ENCODE data around the gene CHMP1A. TPM values are rescaled to one million over a fixed set of nuclear protein-coding genes. Genes with fewer than 3 reads are reported as not detected.

CHMP1A gene
- total and polyA plus RNA-seq, 9 donors: 13.2 to 76.8 (median 49.2) TPM

DNA sequence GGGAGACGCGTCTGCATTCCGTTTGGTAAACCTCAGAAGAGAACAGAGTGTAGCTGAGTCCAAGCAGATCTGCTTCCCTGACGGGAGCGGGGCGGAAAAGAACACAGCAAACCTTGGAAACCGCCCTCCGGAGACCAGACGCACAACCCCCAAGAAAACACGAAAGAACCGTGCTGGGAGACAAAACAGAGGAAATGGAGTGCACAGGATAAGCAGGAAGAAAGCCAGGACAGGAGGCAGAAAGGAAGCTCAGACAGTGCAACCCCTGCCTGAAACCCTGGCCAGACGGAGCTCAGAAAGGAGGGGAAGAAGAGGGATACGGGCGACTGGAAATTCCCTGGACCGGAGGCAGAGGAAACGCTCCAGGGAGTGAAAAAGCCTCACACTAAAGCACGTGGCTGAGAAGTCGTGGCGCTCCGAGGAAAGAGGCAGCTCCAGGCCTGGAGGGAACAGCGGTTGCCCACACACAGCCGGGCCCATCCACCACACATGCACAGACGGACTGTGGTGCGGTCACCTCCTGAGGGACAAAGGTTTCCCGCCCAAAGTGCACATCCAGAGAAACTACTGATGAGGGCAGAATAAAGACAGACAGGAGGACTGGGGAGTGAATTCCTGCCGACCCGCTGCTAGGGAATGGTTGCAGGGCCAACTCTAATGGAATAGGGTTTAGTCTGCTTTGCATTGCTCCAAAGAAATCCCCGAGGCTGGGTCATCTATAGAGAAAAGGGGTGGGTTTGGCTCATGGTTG is 33.8 kb downstream of the CHMP1A start:
- intact Hi-C loops (cut with DNase I): no loop called here

DNA sequence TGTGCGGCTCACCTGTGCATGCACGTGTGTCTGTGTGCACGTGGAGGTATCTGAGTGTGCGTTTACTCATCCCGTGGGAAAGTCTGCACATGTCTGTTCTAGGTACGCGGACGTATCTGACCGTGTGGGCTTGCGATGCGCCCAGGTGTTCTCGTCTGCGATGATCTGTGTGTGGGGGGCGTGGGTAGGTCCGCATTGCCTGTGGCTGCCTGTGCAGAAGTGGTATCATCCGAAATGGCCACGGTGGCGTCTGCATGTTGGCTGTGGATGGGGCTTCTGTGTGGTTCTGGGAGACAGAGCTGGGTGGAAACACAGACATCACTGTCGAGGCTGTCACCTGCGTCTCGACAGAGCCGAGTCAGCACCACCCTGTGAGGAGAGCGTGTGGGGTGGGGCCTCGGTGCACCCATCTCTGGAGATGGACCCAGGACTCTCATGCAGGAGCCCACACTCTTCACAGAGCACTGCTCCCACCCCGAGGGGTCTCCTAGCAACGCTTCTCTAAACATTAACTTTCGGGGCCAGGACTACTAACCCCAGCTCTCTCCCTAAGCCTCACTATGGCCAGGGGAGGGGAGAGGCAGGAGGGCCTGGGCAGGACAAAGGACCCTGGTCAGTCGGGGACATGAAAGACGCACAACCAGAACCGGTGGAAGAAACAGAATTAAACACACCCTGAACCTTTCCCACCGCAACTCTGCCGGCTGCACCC is 35.7 kb downstream of the CHMP1A start:
- no peaks in the 10 kb centered on the region for H3K9me3 ChIP-seq
- 82 to 88% (median 85%) methylated on average over 32 of the region's 32 CpGs for WGBS, 3 donors
- TF ChIP-seq EP300 (IDR thresholded peaks at IDR 0.05) (no peak), POLR2A (IDR thresholded peaks at IDR 0.05) (no peak)
- TF ChIP-seq, protein P1, sequence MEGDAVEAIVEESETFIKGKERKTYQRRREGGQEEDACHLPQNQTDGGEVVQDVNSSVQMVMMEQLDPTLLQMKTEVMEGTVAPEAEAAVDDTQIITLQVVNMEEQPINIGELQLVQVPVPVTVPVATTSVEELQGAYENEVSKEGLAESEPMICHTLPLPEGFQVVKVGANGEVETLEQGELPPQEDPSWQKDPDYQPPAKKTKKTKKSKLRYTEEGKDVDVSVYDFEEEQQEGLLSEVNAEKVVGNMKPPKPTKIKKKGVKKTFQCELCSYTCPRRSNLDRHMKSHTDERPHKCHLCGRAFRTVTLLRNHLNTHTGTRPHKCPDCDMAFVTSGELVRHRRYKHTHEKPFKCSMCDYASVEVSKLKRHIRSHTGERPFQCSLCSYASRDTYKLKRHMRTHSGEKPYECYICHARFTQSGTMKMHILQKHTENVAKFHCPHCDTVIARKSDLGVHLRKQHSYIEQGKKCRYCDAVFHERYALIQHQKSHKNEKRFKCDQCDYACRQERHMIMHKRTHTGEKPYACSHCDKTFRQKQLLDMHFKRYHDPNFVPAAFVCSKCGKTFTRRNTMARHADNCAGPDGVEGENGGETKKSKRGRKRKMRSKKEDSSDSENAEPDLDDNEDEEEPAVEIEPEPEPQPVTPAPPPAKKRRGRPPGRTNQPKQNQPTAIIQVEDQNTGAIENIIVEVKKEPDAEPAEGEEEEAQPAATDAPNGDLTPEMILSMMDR (IDR thresholded peaks at IDR 0.05): no peak
- no peaks in the 10 kb centered on the region for H3K4me1 ChIP-seq (ENCODE audit: insufficient read depth)
- H3K4me3 ChIP-seq: no peak overlapping the region
- no peak overlapping the region for H3K27ac ChIP-seq
- no peaks in the 10 kb centered on the region for H3K36me3 ChIP-seq
- no peak for DNase-seq
- intact Hi-C loops (cut with DNase I): no loop called here
- no peaks in the 10 kb centered on the region for H3K27me3 ChIP-seq

More for the DNA sequence above, 33.8 kb downstream of the CHMP1A start:
- DNase-seq: no peak
- TF ChIP-seq EP300 (IDR thresholded peaks at IDR 0.05): no peak
- TF ChIP-seq, protein P1 (IDR thresholded peaks at IDR 0.05): no peak
- no peak for TF ChIP-seq POLR2A (IDR thresholded peaks at IDR 0.05)
- 25 to 29% (median 28%) methylated on average over 28 of the region's 28 CpGs for WGBS, 3 donors
- Histone ChIP-seq H3K27ac (no peak overlapping the region), H3K4me3 (no peak overlapping the region), H3K4me1 (ENCODE audit: insufficient read depth) (no peaks in the 10 kb centered on the region), H3K27me3 (no peaks in the 10 kb centered on the region), H3K36me3 (no peaks in the 10 kb centered on the region), H3K9me3 (no peaks in the 10 kb centered on the region)

DNA sequence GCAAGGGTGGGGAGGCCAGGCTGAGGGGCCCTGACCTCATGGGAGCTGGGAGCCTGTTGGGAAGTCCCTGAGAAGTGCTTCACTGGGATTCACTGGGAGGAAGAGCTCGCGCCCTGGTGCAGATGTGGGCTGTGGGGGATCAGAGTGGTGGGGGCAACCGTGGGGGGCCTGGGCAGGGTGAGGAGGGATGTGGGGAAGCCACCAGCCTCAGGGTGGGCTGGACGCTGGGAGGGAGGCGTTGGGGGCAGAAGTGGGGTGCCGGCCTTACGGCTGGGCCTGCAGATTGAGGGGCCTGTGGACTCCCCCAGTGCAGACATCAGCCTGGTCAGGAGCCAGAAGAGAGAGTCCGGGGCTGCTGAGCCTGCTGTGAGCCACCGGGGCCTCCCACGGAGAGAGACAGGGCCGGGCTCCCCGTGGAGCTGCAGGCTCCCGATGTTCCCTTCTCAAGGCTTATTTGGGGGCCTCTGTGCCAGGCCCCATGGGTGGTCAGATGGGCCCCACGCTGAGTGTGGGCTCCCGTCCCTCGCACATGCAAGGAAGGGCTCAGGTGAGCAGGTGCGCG is 36.3 kb downstream of the CHMP1A start:
- H3K4me1 ChIP-seq (ENCODE audit: insufficient read depth): no peaks in the 10 kb centered on the region
- intact Hi-C loops (cut with DNase I): no loop called here
- H3K9me3 ChIP-seq: no peaks in the 10 kb centered on the region
- H3K4me3 ChIP-seq: no peak overlapping the region
- no peak for DNase-seq
- no peak overlapping the region for H3K27ac ChIP-seq
- WGBS, 3 donors: 77 to 79% (median 77%) methylated on average over 18 of the region's 18 CpGs
- TF ChIP-seq, protein P1 (IDR thresholded peaks at IDR 0.05): no peak
- TF ChIP-seq POLR2A (IDR thresholded peaks at IDR 0.05) (no peak), EP300 (IDR thresholded peaks at IDR 0.05) (no peak)
- no peaks in the 10 kb centered on the region for H3K36me3 ChIP-seq
- H3K27me3 ChIP-seq: no peaks in the 10 kb centered on the region

DNA sequence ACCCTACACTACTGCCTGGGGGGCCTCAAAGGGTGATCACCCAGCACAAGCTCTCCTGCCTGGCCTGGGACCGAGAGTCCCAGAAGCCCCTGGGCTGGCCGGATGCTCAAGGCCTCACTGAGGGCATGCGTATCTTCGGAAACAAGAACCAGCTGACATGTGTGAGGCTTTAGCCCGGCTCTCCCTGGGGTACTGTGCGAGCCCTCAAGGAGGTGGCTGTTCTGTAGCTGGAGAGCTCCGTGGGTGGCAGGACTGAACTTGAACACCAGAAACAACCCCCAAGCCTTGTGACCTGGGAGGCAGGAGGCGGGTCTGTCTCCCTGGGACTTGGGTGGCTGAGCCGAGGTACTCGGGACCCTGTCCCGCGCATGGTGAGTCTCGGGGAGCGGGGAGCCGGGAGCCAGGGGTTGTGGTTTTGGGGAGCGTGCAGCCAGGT is 37.1 kb downstream of the CHMP1A start:
- 67 to 68% (median 68%) methylated on average over 16 of the region's 16 CpGs for WGBS, 3 donors
- Histone ChIP-seq H3K36me3 (no peaks in the 10 kb centered on the region), H3K4me3 (no peak overlapping the region), H3K4me1 (ENCODE audit: insufficient read depth) (no peaks in the 10 kb centered on the region), H3K9me3 (no peaks in the 10 kb centered on the region), H3K27ac (no peak overlapping the region), H3K27me3 (no peaks in the 10 kb centered on the region)
- intact Hi-C loops (cut with DNase I): no loop called here
- no peak for TF ChIP-seq POLR2A (IDR thresholded peaks at IDR 0.05)
- TF ChIP-seq EP300 (IDR thresholded peaks at IDR 0.05): no peak
- TF ChIP-seq, protein P1 (IDR thresholded peaks at IDR 0.05): no peak
- DNase-seq: no peak

Measured in ovary (tissue), 9 donors.